TTC549 (cell line): ENCODE results near the gene CYP2C19.
"Not testable (repeated sequence)": the region's sequence is repeated elsewhere in the genome, so short reads cannot be mapped to it uniquely, and the experiment has no call there.

Experiments used
- FAIRE-seq: peaks from 2 replicates; lab custom pipeline; 2012; peaks lifted over from hg19 to GRCh38; lab: Jason Lieb, UNC

The CYP2C19 gene

DNA sequence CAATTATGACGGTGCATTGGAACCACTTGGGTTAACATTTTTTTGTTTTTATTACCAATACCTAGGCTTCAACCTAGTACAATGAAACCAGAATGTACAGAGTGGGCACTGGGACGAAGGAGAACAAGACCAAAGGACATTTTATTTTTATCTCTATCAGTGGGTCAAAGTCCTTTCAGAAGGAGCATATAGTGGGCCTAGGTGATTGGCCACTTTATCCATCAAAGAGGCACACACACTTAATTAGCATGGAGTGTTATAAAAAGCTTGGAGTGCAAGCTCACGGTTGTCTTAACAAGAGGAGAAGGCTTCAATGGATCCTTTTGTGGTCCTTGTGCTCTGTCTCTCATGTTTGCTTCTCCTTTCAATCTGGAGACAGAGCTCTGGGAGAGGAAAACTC, at the start of gene CYP2C19:
Gene CYP2C19, plus strand, starts transcription at position 289 of the 400 bp plus-strand sequence. Its CDS starts 25 bp downstream, at position 314.
- no peak for FAIRE-seq

DNA sequence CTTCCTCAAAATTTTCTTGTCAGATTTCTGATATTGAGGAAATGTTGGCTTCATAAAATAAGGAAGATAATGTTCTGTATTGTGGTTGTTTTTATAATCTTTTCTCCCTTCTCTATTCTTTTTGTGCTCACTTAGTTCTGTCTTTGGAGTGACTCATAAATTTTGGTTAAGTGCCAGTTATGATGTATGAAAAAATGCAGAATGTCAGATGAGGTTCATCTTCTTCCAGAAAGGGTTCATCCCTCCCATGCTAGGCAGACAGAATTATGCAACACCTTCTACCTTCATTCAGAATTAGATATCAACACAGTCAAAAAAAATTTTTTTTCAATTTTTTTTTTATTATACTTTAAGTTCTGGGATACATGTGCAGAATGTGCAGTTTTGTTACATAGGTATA, 36.6 kb upstream of the CYP2C19 start:
- no peak for FAIRE-seq

GRCh38 chr10:94735197-94735596, 27.3 kb upstream of the CYP2C19 start:
- no peak for FAIRE-seq

GRCh38 chr10:94738588-94738987, 23.9 kb upstream of the CYP2C19 start:
- FAIRE-seq, result no peak

- FAIRE-seq, result no peak
These were observed 15.3 kb upstream of the CYP2C19 start for GRCh38 chr10:94747137-94747536.

GRCh38 chr10:94747838-94748237, 14.6 kb upstream of the CYP2C19 start:
- FAIRE-seq, result no peak

- FAIRE-seq, result no peak
These were observed 4.6 kb upstream of the CYP2C19 start for GRCh38 chr10:94757916-94758315.

DNA sequence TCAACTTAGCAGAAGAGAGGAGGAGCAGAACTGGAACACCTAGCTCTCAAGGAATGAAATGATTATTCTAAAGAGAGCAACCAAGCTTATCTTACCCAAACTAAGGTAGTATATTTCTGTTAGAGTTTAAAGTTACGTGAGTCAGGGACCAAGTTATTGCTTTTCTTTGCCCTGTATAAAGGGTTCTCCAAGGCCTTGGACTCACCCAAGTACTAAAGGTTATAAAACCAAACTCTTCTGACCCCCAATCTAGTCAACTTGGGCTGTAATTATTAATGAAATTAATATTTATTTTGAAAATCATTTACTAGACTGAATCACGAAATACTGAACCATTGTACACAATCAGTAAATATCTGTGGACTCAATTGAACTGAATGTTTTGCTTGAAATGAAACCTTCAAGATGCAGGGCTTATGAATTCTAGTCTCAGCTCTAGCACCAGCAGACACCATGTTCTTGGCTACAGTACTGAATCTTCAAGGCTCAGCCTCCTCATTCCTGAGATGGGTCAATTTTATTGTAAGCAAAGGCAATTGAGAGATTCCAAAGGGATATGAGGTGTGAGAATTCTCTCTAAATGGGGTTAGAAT, 1.8 kb upstream of the CYP2C19 start:
- no peak for FAIRE-seq

GRCh38 chr10:94775425-94775824, 12.9 kb downstream of the CYP2C19 start:
- FAIRE-seq, result not testable (repeated sequence)

DNA sequence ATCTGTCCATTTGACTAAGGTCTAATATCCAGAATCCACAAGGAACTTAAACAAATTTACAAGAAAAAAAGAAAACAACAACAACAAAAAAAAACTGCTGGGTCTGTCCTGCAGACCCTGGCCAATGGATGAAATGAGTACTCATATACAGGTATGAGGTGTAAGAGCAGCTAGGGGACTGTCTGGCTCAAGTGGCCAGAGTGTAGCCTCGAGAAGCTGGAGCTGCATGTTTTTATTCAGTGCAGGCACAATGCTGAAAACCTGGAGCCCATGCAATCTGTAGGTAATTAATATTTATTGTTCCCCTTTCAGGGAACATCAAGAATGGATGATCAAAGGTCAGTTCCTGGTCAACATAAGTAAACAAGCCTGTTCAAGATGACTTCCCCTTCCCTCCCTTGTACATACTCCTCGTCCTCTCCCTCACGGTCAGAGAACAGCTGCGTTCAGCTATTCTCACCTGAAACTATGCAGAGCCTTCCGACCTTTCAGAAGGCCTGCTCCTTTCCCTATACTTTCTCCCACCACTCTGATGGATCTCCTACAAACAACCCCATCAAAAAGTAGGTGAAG, 15.5 kb downstream of the CYP2C19 start:
- FAIRE-seq, result no peak

GRCh38 chr10:94780844-94781243, 18.4 kb downstream of the CYP2C19 start:
- FAIRE-seq, result no peak

GRCh38 chr10:94784256-94784655, 21.8 kb downstream of the CYP2C19 start:
- FAIRE-seq, result no peak

DNA sequence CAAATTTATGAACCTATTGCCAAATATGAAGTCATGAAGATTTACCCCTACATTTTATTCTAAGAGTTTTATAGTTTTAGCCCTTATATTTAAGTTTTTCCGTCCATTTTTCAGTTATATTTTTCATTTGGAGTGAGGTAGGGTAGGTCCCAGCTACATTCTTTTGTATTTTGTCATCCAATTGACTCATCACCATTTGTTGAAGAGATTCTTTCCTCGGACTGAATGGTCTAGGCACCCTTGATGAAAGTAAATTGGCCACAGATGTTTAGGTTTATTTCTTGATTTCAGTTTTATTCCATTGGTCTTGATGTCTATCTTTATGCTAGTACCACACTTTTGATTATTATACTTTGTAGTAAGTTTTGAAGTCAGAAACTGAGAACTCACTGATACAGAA, 22.7 kb downstream of the CYP2C19 start:
- no peak for FAIRE-seq

DNA sequence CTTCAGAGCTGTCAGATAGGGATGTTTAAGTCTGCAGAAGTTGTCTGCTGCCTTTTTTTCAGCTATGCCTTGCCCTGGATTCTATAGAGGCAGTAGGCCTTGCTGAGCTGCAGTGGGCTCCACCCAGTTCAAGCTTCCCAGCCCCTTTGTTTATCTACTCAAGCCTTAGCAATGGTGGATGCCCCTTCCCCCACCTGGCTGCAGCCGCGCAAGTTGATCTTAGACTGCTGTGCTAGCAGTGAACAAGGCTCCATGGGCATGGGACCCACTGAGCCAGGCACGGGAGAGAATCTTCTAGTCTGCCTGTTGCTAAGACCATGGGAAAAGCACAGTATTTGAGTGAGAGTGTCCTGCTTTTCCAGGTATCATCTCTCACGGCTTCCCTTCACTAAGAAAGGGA, 38.1 kb downstream of the CYP2C19 start:
- FAIRE-seq, result not testable (repeated sequence)

DNA sequence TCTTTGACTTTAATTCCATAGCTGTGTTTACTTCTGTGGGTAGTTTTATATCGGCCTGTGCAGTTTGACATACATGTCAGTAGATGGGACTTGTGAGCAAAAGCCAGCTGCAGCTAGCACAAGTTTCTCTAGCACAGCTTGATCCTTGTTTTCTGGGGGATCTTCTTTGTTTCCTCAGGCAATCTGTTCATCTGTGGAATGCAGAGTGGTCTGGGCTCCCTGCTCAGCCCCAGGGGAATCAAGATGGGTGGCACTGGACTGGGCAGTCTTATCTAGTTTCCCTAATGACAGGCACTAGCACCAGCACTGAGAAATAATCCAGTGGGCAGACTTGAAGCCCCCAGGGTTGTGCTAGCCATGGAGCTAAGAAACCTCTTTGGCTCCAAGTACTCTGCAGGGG, 40.8 kb downstream of the CYP2C19 start:
- FAIRE-seq, result no peak

DNA sequence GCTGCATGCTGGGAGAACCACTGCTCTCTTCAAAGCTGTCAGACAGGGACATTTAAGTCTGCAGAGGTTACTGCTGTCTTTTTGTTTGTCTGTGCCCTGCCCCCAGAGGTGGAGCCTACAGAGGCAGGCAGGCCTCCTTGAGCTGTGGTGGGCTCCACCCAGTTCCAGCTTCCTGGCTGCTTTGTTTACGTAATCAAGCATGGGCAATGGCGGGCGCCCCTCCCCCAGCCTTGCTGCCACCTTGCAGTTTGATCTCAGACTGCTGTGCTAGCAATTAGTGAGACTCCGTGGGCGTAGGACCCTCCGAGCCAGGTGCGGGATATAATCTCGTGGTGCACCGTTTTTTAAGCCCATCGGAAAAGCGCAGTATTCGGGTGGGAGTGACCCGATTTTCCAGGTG, 67.5 kb downstream of the CYP2C19 start:
- not testable (repeated sequence) for FAIRE-seq

- FAIRE-seq, result no peak
These were observed 83.7 kb downstream of the CYP2C19 start for GRCh38 chr10:94846204-94846603.

GRCh38 chr10:94850766-94851165, 88.3 kb downstream of the CYP2C19 start:
- FAIRE-seq, result no peak

DNA sequence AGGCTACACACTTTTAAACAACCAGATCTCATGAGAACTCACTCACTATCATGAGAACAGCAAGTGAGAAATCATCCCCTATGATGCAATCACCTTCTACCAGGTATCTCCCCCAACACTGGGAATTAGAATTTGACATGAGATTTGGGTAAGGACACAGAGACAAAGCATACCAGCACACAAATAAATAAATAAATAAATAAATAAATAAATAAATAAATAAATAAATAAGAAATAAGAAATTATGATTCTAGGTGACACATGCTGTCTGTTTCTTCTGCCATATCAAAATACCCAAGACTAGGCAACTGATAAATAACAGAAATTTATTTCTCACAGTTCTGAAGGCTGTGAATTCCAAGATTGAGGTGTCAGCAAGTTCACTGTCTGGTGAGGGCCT, 88.8 kb downstream of the CYP2C19 start:
- no peak for FAIRE-seq

DNA sequence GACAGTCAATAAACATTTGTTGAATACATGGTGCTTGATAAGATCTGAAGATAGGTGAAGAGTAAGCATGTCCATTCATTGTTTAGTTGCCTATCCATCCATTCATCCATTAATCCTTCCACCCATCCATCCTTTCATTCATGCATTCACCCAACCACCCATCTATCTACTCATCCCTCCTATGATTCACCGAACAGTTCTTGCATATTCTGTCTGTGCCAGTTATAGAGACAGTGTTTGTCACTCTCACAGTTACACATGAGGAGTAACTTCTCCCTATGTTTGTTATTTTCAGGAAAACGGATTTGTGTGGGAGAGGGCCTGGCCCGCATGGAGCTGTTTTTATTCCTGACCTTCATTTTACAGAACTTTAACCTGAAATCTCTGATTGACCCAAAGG, 90.0 kb downstream of the CYP2C19 start:
- no peak for FAIRE-seq

DNA sequence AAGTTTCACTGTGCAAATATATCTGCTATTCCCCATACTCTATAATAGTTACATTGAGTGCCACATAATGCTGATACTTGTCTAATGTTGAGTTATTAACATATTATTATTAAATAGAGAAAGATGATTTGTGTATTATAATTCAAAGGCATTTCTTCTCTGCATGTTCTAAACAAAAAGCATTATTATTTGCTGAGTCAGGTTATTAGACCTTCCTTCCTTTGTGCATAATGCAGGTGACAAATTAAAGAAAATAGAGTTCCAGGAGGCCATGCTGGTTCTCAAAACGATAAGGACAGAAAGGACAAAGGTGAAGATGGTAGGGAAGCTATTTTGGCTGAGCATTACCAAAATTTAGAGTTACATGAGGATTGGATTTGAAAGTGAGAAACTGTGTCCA, 90.6 kb downstream of the CYP2C19 start:
- FAIRE-seq, result no peak

DNA sequence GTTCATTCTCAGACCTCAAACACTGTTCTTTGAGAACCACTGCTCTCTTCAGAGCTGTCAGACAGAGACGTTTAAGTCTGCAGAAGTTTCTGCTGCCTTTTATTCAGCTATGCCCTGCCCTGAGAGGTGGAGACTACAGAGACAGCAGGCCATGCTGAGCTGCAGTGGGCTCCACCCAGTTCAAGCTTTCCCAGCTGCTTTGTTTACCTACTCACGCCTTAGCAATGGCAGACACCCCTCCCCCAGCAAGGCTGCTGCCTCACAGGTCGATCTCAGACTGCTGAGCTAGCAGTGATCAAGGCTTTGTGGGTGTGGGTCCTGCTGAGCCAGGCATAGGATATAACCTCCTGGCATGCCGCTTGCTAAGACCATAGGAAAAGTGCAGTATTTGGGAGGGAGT, 95.5 kb downstream of the CYP2C19 start:
- FAIRE-seq, result no peak

GRCh38 chr10:94859086-94859485, 96.6 kb downstream of the CYP2C19 start:
- FAIRE-seq, result no peak

GRCh38 chr10:94878649-94879048, 116.2 kb downstream of the CYP2C19 start:
- no peak for FAIRE-seq

GRCh38 chr10:94879214-94879613, 116.7 kb downstream of the CYP2C19 start:
- no peak for FAIRE-seq
